Neural crest cell (in vitro differentiated cells): ENCODE measurements around the gene PPP2R2C. TPM values are rescaled to one million over a fixed set of nuclear protein-coding genes. Genes with fewer than 3 reads are reported as not detected.

Experiments used
- DNase-seq: peaks from one replicate; pipeline ENCODE4 v3.0.0; 2021; ENCODE audit warnings: low read depth, mixed read lengths, low spot score
- H3K27ac Mint-ChIP-seq: one replicate; pipeline ENCODE4 v1.8.0; 2021; ENCODE audit warnings: mild to moderate bottlenecking, mixed read lengths; ENCODE audit not compliant: unreplicated experiment
- H3K27me3 Mint-ChIP-seq: 2 replicates; pipeline ENCODE4 v1.8.0; 2021; ENCODE audit warnings: low read depth, mild to moderate bottlenecking, mixed read lengths
- H3K36me3 Mint-ChIP-seq: 2 replicates; pipeline ENCODE4 v1.8.0; 2021; ENCODE audit warnings: low read depth, mild to moderate bottlenecking, mixed read lengths
- H3K4me1 Mint-ChIP-seq: 2 replicates; pipeline ENCODE4 v1.8.0; 2021; ENCODE audit warnings: mixed read lengths
- H3K4me3 Mint-ChIP-seq: one replicate; pipeline ENCODE4 v1.8.0; 2021; ENCODE audit warnings: mild to moderate bottlenecking, mixed read lengths
- H3K9me3 Mint-ChIP-seq: 2 replicates; pipeline ENCODE4 v1.8.0; 2021; ENCODE audit warnings: mixed read lengths
- CTCF ChIP-seq: fragments of 200-600 bp; sonication (generic); conservative IDR thresholded peaks from 2 replicates; pipeline ENCODE4 v1.5.0; 2021; ENCODE audit warnings: antibody characterized with exemption, mild to moderate bottlenecking
- total RNA-seq: library from RNA; stranded (reverse); gene quantifications from 2 replicates; pipeline ENCODE4 v1.2.1, GENCODE V29; 2021

Gene PPP2R2C
- total RNA-seq, 1 donor from 2014 or later, result 0.35 TPM

GRCh38 chr4:6281436-6282313, 190.7 kb downstream of the PPP2R2C start:
- peaks cover 4% of the 10 kb centered on the region for H3K4me1 Mint-ChIP-seq
- peak overlapping the region; percentile 87 for H3K27ac Mint-ChIP-seq
- no peak overlapping the region for H3K4me3 Mint-ChIP-seq
- no peak for TF ChIP-seq CTCF
- H3K27me3 Mint-ChIP-seq, result no peaks in the 10 kb centered on the region
- H3K36me3 Mint-ChIP-seq, result no peaks in the 10 kb centered on the region
- no peak for DNase-seq
- H3K9me3 Mint-ChIP-seq, result no peaks in the 10 kb centered on the region

DNA sequence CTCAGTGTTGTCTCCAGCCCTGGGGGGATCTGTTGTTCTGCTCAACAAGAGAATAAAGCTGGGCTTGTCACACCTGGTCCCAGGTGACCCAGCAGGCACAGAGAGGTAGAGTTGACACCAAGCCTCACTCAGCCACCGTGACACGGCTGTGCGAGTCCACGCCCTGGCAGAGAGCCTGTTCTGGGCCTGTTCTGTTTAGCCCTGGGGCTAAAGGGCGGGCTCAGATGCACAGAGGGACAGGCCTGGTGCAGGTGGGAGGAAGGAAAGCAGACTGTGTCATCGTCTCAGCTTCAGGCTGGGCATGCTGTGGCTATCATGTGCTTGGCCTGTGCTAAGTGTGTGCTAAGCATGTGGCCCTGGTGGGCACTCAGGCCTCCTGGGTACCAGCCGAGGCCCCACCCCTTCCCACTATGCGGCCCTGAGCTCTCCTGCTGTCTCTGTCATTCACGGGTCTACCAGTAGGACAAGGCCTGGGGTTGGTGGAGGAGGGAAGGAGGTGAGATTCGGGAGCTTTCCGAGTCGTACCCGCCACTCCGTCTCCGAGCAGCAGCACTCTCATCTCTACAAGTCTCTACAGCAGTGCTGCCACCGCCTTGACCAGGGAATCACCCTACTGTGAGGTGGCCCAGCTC, 191.9 kb downstream of the PPP2R2C start:
- H3K27ac Mint-ChIP-seq, result no peak overlapping the region

GRCh38 chr4:6279582-6280289, 192.7 kb downstream of the PPP2R2C start:
- no peak for DNase-seq
- Mint-ChIP-seq H3K4me1 (peaks cover 21% of the 10 kb centered on the region), H3K4me3 (no peak overlapping the region), H3K27me3 (no peaks in the 10 kb centered on the region), H3K27ac (no peak overlapping the region), H3K36me3 (no peaks in the 10 kb centered on the region), H3K9me3 (no peaks in the 10 kb centered on the region)
- no peak for TF ChIP-seq CTCF

More for the DNA sequence above, 191.9 kb downstream of the PPP2R2C start:
- TF ChIP-seq CTCF, result no peak
- Mint-ChIP-seq H3K9me3 (no peaks in the 10 kb centered on the region), H3K4me3 (no peak overlapping the region), H3K4me1 (peaks cover 16% of the 10 kb centered on the region), H3K27me3 (no peaks in the 10 kb centered on the region), H3K36me3 (no peaks in the 10 kb centered on the region)
- no peak for DNase-seq

- Mint-ChIP-seq H3K36me3 (no peaks in the 10 kb centered on the region), H3K27me3 (no peaks in the 10 kb centered on the region), H3K27ac (no peak overlapping the region), H3K4me1 (peaks cover 28% of the 10 kb centered on the region), H3K9me3 (no peaks in the 10 kb centered on the region), H3K4me3 (no peak overlapping the region)
- TF ChIP-seq CTCF, result no peak
- no peak for DNase-seq
These were observed 193.6 kb downstream of the PPP2R2C start for GRCh38 chr4:6278801-6279197.

DNA sequence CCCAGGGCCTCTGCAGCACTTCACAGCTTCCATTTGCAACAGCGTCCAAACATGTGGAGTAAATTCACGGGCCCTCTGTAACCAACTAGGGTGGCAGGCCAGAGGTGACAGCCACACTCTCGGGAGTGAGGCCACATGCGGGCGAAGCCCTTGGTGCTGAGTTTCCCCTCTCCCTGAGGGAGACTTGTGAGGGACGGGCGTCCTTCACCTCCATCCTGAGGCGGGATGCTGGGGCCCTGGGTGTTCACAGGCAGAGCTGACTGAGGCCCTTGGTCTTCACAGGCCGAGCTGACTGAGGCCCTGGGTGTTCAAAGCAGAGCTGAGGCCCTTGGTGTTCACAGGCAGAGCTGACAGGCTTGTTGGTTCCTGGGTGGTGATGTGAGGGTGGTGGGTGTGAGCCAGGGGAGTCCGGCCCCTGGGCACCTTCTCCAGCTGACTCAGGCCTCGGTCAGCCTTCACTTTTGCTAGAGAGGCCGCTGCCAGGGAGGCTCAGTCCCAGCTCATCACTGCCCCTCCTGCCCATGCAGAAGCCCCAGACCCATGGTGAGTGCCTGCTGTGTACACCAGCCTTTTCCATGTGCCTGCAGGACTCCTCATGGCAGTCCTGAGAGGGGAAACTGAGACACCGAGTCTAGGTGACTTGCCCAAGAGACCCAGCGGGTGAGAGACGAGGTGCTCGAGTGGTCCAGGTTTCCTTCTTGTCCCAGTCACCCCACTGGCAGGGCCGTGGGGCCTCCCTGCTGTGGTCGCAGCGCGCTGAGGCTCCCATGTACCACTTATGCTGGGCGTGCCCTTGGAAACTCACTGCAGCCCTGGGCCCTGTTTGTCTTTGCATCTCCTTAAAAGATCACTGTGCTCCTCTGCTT, 194.2 kb downstream of the PPP2R2C start:
- H3K4me1 Mint-ChIP-seq, result peaks cover 34% of the 10 kb centered on the region
- no peaks in the 10 kb centered on the region for H3K27me3 Mint-ChIP-seq
- no peaks in the 10 kb centered on the region for H3K9me3 Mint-ChIP-seq
- no peak overlapping the region for H3K27ac Mint-ChIP-seq
- H3K36me3 Mint-ChIP-seq, result no peaks in the 10 kb centered on the region
- no peak for TF ChIP-seq CTCF
- no peak overlapping the region for H3K4me3 Mint-ChIP-seq
- DNase-seq, result no peak
